ENCODE results near the gene OS9. TPM values are rescaled to one million over a fixed set of nuclear protein-coding genes. Genes with fewer than 3 reads are reported as not detected.

The OS9 gene
- total RNA-seq, 2 experiments from 2014 or later = 82.6 to 112 TPM

GRCh38 chr12:57738661-57739237 lies 44.8 kb downstream of the OS9 start, which contains the start of gene AGAP2:
AGAP2 (minus strand) TSS chr12:57738742; CDS start chr12:57738246, 496 bp downstream.
- BruUV-seq (replicated peaks) = no TSS peak
- no peaks in the 10 kb centered on the region for H4K20me1 ChIP-seq (ENCODE audit: insufficient read depth, low read length)
- CTCF ChIA-PET (ENCODE audit: unreplicated experiment) = no interaction called here
- peaks cover 34% of the 10 kb centered on the region for H3K4me1 ChIP-seq (ENCODE audit: insufficient read depth, low read length, poor library complexity, severe bottlenecking)
- intact Hi-C loops (cut with micrococcal nuclease; ENCODE audit: unreplicated experiment) = no loop called here
- POLR2A ChIA-PET = interaction anchor here (0.5 to 0.7 kb wide), 5 partner anchors 8 to 324 kb away, joined by 3 to 7 read pairs (median 4); no protein-coding TSS in a partner anchor
- no peak within 1 kb of the TSS for H3K4me3 ChIP-seq (ENCODE audit: low read depth, low read length, poor library complexity, severe bottlenecking)
- H3K9me3 ChIP-seq (ENCODE audit: low read length) = no peaks in the 10 kb centered on the region
- H2AFZ ChIP-seq (ENCODE audit: low read length) = no peak within 1 kb of the TSS
- no peak within 1 kb of the TSS for H3K27ac ChIP-seq (ENCODE audit: low read depth, low read length, poor library complexity, severe bottlenecking)
- H3K9me2 ChIP-seq (ENCODE audit: insufficient read depth, low read length) = no peaks in the 10 kb centered on the region
- H3K4me2 ChIP-seq (ENCODE audit: low read length) = peak within 1 kb of the TSS; percentile 93; the same call in 1 of the 2 replicates
- DNase-seq (ENCODE audit: low spot score) = no peak
- TF ChIP-seq, protein P1, sequence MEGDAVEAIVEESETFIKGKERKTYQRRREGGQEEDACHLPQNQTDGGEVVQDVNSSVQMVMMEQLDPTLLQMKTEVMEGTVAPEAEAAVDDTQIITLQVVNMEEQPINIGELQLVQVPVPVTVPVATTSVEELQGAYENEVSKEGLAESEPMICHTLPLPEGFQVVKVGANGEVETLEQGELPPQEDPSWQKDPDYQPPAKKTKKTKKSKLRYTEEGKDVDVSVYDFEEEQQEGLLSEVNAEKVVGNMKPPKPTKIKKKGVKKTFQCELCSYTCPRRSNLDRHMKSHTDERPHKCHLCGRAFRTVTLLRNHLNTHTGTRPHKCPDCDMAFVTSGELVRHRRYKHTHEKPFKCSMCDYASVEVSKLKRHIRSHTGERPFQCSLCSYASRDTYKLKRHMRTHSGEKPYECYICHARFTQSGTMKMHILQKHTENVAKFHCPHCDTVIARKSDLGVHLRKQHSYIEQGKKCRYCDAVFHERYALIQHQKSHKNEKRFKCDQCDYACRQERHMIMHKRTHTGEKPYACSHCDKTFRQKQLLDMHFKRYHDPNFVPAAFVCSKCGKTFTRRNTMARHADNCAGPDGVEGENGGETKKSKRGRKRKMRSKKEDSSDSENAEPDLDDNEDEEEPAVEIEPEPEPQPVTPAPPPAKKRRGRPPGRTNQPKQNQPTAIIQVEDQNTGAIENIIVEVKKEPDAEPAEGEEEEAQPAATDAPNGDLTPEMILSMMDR (conservative IDR thresholded peaks at IDR 0.05; ENCODE audit: low read length) = no peak
- TF ChIP-seq EZH2phosphoT487 (IDR thresholded peaks at IDR 0.05; ENCODE audit: borderline replicate concordance, low read depth, low read length) = no peak
- H3K79me2 ChIP-seq (ENCODE audit: insufficient read depth, low read depth, low read length) = peaks cover 14% of the 10 kb centered on the region; the same call in 1 of the 2 replicates
- H3K36me3 ChIP-seq (ENCODE audit: insufficient read depth, low read length) = peaks cover 10% of the 10 kb centered on the region

DNA sequence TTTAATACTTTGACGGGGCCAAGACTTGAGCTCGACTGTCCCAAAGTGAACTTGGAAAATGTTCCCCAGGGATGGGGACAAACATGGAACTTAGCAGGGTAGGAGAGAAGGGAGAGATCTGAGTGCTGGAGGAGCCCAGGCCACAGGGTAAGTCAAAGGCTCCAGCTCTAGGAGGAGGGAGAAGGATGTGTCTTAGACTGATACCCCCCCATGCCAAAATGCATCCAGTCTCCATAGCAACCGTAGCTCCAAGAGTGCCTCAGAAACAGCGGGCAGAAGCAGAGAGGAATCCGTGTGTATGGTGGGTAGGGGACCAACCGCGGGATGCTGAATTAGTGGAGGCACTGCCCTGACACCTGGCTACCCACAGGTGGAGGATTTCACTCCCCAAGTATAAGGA lies 45.5 kb downstream of the OS9 start:
- Histone ChIP-seq H3K4me2 (ENCODE audit: low read length) (peak overlapping the region; percentile 93; the same call in 1 of the 2 replicates), H3K9me3 (ENCODE audit: low read length) (no peaks in the 10 kb centered on the region), H2AFZ (ENCODE audit: low read length) (no peak overlapping the region), H3K79me2 (ENCODE audit: insufficient read depth, low read depth, low read length) (peaks cover 14% of the 10 kb centered on the region; the same call in 1 of the 2 replicates), H3K36me3 (ENCODE audit: insufficient read depth, low read length) (peaks cover 4% of the 10 kb centered on the region; the same call in 1 of the 2 replicates), H3K4me1 (ENCODE audit: insufficient read depth, low read length, poor library complexity, severe bottlenecking) (peaks cover 40% of the 10 kb centered on the region), H3K4me3 (ENCODE audit: low read depth, low read length, poor library complexity, severe bottlenecking) (no peak overlapping the region), H3K9me2 (ENCODE audit: insufficient read depth, low read length) (no peaks in the 10 kb centered on the region), H3K27ac (ENCODE audit: low read depth, low read length, poor library complexity, severe bottlenecking) (no peak overlapping the region), H4K20me1 (ENCODE audit: insufficient read depth, low read length) (no peaks in the 10 kb centered on the region)
- CTCF ChIA-PET (ENCODE audit: unreplicated experiment) = no interaction called here
- POLR2A ChIA-PET = interaction anchor here (0.5 to 0.6 kb wide), 2 partner anchors 26 to 325 kb away, joined by 3 to 4 read pairs; no protein-coding TSS in a partner anchor
- BruUV-seq (replicated peaks) = no TSS peak
- no peak for DNase-seq (ENCODE audit: low spot score)
- intact Hi-C loops (cut with micrococcal nuclease; ENCODE audit: unreplicated experiment) = no loop called here
- no peak for TF ChIP-seq EZH2phosphoT487 (IDR thresholded peaks at IDR 0.05; ENCODE audit: borderline replicate concordance, low read depth, low read length)
- TF ChIP-seq, protein P1 (conservative IDR thresholded peaks at IDR 0.05; ENCODE audit: low read length) = no peak

Measured in OCI-LY7 (cell line).